GM19035 (cell line): Measurements from ENCODE around the gene MRTFA.
A peak's percentile ranks its signal among the peaks of the same experiment; 100 is the strongest.
"Not testable (repeated sequence)": the region's sequence is repeated elsewhere in the genome, so short reads cannot be mapped to it uniquely, and the experiment has no call there.

ENCODE experiments used
- ATAC-seq: cut with Tn5 transposase; IDR thresholded peaks from one replicate; pipeline ENCODE4 v1.9.1; 2021; ENCODE audit not compliant: unreplicated experiment

MRTFA gene

GRCh38 chr22:40560551-40560950, 76.0 kb downstream of the MRTFA start:
- no peak for ATAC-seq

GRCh38 chr22:40557972-40558371, 78.5 kb downstream of the MRTFA start:
- no peak for ATAC-seq

- ATAC-seq: no peak
Observed at GRCh38 chr22:40556641-40557040, 79.9 kb downstream of the MRTFA start.

GRCh38 chr22:40554023-40554422, 82.5 kb downstream of the MRTFA start:
- not testable (repeated sequence) for ATAC-seq

GRCh38 chr22:40553014-40553554, 83.4 kb downstream of the MRTFA start:
- ATAC-seq: no peak

- no peak for ATAC-seq
Observed at GRCh38 chr22:40552070-40552469, 84.4 kb downstream of the MRTFA start.

GRCh38 chr22:40547729-40548143, 88.8 kb downstream of the MRTFA start:
- ATAC-seq: no peak

GRCh38 chr22:40544758-40545157, 91.8 kb downstream of the MRTFA start:
- ATAC-seq: no peak

- ATAC-seq: no peak
Observed at GRCh38 chr22:40542821-40543540, 93.5 kb downstream of the MRTFA start.

- no peak for ATAC-seq
Observed at GRCh38 chr22:40541300-40541699, 95.2 kb downstream of the MRTFA start.

GRCh38 chr22:40540265-40540664, 96.3 kb downstream of the MRTFA start:
- no peak for ATAC-seq

- not testable (repeated sequence) for ATAC-seq
Observed at GRCh38 chr22:40536149-40536548, 100.4 kb downstream of the MRTFA start.

- ATAC-seq: no peak
Observed at GRCh38 chr22:40535642-40536041, 100.9 kb downstream of the MRTFA start.

GRCh38 chr22:40535189-40535512, 101.4 kb downstream of the MRTFA start:
- no peak for ATAC-seq

GRCh38 chr22:40534379-40535188, 101.9 kb downstream of the MRTFA start:
- no peak for ATAC-seq

GRCh38 chr22:40533712-40534378, 102.7 kb downstream of the MRTFA start:
- peak; percentile 76 for ATAC-seq

GRCh38 chr22:40531951-40532900, 104.3 kb downstream of the MRTFA start:
- no peak for ATAC-seq

GRCh38 chr22:40530391-40530790, 106.1 kb downstream of the MRTFA start:
- not testable (repeated sequence) for ATAC-seq

GRCh38 chr22:40529821-40530220, 106.7 kb downstream of the MRTFA start:
- no peak for ATAC-seq

GRCh38 chr22:40526960-40527359, 109.6 kb downstream of the MRTFA start:
- no peak for ATAC-seq
